ENCODE results near the gene GMPPA. TPM values are rescaled to one million over a fixed set of nuclear protein-coding genes. Genes with fewer than 3 reads are reported as not detected.

Gene GMPPA
- total RNA-seq, 1 experiment from 2014 or later, result 78.1 TPM

DNA sequence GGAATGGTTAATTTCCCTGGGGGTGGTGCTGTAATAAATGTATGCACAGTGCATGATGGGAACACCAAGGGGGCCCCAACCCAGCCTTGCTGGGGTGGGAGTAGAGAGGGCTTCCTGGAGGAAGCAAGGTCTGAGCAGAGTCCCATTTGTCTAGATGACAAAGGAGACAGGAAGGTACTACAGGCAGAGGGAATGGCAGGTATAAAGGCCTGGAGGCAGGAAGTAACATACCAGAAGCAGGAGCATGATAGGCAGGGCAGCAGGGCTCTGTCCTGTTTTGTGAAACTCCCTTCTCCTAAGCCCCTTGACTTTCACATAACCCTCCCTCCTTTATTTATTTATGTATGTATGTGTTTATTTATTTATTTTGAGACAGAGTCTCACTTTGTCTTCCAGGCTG is 3.9 kb downstream of the GMPPA start:
- Histone ChIP-seq H4K20me1 (ENCODE audit: low read length) (no peaks in the 10 kb centered on the region), H3K9me2 (replicated peaks; ENCODE audit: low read length) (no peaks in the 10 kb centered on the region), H3K36me3 (ENCODE audit: low read depth, low read length) (no peaks in the 10 kb centered on the region), H3K4me3 (ENCODE audit: low read length) (no peak overlapping the region), H3K79me2 (ENCODE audit: low read length) (peaks cover 16% of the 10 kb centered on the region), H3K4me1 (ENCODE audit: insufficient read depth, low read length) (peaks cover 16% of the 10 kb centered on the region), H3F3A (ENCODE audit: low read length, unreplicated experiment) (no peaks in the 10 kb centered on the region), H2AFZ (ENCODE audit: low read length) (no peak overlapping the region), H3K9ac (ENCODE audit: low read length) (no peak overlapping the region), H3K9me3 (ENCODE audit: low read length) (no peaks in the 10 kb centered on the region), H3K4me2 (ENCODE audit: low read length) (no peak overlapping the region), H3K27me3 (ENCODE audit: low read length) (no peaks in the 10 kb centered on the region), H3K27ac (ENCODE audit: low read length) (no peak overlapping the region)
- ATAC-seq (no peak), DNase-seq (no peak)
- CTCF ChIA-PET, result no interaction called here
- BruUV-seq (replicated peaks), result no TSS peak
- POLR2A ChIA-PET (ENCODE audit: unreplicated experiment), result no interaction called here
- intact Hi-C loops (cut with micrococcal nuclease), result no loop called here
- TF ChIP-seq EZH2 (IDR thresholded peaks at IDR 0.05; ENCODE audit: low read length, unreplicated experiment) (no peak), CTCF (conservative IDR thresholded peaks at IDR 0.05; ENCODE audit: low read depth, low read length) (no peak)

- H3F3A ChIP-seq (ENCODE audit: low read length, unreplicated experiment), result no peaks in the 10 kb centered on the region
- no TSS peak for BruUV-seq (replicated peaks)
- ChIA-PET CTCF (no interaction called here), POLR2A (ENCODE audit: unreplicated experiment) (no interaction called here)
- H3K9me2 ChIP-seq (replicated peaks; ENCODE audit: low read length), result no peaks in the 10 kb centered on the region
- H3K27me3 ChIP-seq (ENCODE audit: low read length), result peaks cover 5% of the 10 kb centered on the region; the same call in 1 of the 2 replicates
- H3K27ac ChIP-seq (ENCODE audit: low read length), result no peak overlapping the region
- H3K4me1 ChIP-seq (ENCODE audit: insufficient read depth, low read length), result no peaks in the 10 kb centered on the region; the same call in 1 of the 2 replicates
- H3K9me3 ChIP-seq (ENCODE audit: low read length), result no peaks in the 10 kb centered on the region
- H3K36me3 ChIP-seq (ENCODE audit: low read depth, low read length), result no peaks in the 10 kb centered on the region
- no peak overlapping the region for H3K4me3 ChIP-seq (ENCODE audit: low read length)
- H4K20me1 ChIP-seq (ENCODE audit: low read length), result no peaks in the 10 kb centered on the region
- no peak overlapping the region for H2AFZ ChIP-seq (ENCODE audit: low read length)
- no peak for DNase-seq
- H3K4me2 ChIP-seq (ENCODE audit: low read length), result no peak overlapping the region
- no peak for ATAC-seq
- intact Hi-C loops (cut with micrococcal nuclease), result no loop called here
- H3K9ac ChIP-seq (ENCODE audit: low read length), result no peak overlapping the region
- H3K79me2 ChIP-seq (ENCODE audit: low read length), result no peaks in the 10 kb centered on the region
- TF ChIP-seq EZH2 (IDR thresholded peaks at IDR 0.05; ENCODE audit: low read length, unreplicated experiment) (no peak), CTCF (conservative IDR thresholded peaks at IDR 0.05; ENCODE audit: low read depth, low read length) (no peak), EZH2phosphoT487 (IDR thresholded peaks at IDR 0.05; ENCODE audit: borderline replicate concordance, low read length) (no peak)
Observed at GRCh38 chr2:219505585-219505984, 6.9 kb downstream of the GMPPA start.

DNA sequence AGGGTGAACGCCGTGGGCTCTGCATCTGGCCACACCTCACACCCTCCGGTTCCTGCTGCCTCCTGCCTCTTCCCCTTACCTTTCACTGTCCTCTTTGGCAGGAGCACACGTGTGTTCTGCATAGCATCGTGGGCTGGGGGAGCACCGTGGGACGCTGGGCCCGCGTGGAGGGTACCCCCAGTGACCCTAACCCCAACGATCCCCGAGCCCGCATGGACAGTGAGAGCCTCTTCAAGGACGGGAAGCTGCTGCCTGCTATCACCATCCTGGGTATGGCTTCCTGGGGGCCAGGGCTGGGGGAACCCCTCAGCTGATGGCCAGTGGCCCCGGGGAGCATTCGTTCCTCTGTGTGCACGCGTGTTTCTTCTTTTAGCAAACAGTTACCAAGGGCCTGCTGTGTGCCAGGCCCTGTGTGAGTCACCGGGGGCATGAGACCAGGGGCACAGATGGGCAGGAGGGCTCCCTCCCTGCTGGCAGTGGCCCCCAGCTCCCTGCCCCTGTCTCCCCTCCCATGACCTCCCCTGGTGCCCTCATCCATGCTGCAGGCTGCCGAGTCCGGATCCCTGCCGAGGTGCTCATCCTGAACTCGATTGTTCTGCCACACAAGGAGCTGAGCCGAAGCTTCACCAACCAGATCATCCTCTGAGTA is 7.6 kb downstream of the GMPPA start:
- H3K27ac ChIP-seq (ENCODE audit: low read length), result no peak overlapping the region

More for the DNA sequence above, 7.6 kb downstream of the GMPPA start:
- Histone ChIP-seq H4K20me1 (ENCODE audit: low read length) (no peaks in the 10 kb centered on the region), H3K27me3 (ENCODE audit: low read length) (peaks cover 12% of the 10 kb centered on the region), H3F3A (ENCODE audit: low read length, unreplicated experiment) (no peaks in the 10 kb centered on the region), H3K36me3 (ENCODE audit: low read depth, low read length) (no peaks in the 10 kb centered on the region), H3K4me2 (ENCODE audit: low read length) (no peak overlapping the region), H3K9me3 (ENCODE audit: low read length) (no peaks in the 10 kb centered on the region), H3K4me3 (ENCODE audit: low read length) (no peak overlapping the region), H3K9ac (ENCODE audit: low read length) (no peak overlapping the region), H2AFZ (ENCODE audit: low read length) (no peak overlapping the region), H3K9me2 (replicated peaks; ENCODE audit: low read length) (no peaks in the 10 kb centered on the region), H3K79me2 (ENCODE audit: low read length) (no peaks in the 10 kb centered on the region), H3K4me1 (ENCODE audit: insufficient read depth, low read length) (no peaks in the 10 kb centered on the region; the same call in 1 of the 2 replicates)
- no peak for ATAC-seq
- TF ChIP-seq EZH2 (IDR thresholded peaks at IDR 0.05; ENCODE audit: low read length, unreplicated experiment), result no peak
- TF ChIP-seq CTCF (conservative IDR thresholded peaks at IDR 0.05; ENCODE audit: low read depth, low read length), result no peak
- TF ChIP-seq EZH2phosphoT487 (IDR thresholded peaks at IDR 0.05; ENCODE audit: borderline replicate concordance, low read length), result no peak
- intact Hi-C loops (cut with micrococcal nuclease), result no loop called here
- ChIA-PET CTCF (no interaction called here), POLR2A (ENCODE audit: unreplicated experiment) (no interaction called here)
- DNase-seq, result no peak
- TSS peak; percentile 6 for BruUV-seq (replicated peaks)

Measured in PC-3 (cell line).